Calu3 (cell line): ENCODE measurements around the gene CLBA1. TPM values are rescaled to one million over a fixed set of nuclear protein-coding genes. Genes with fewer than 3 reads are reported as not detected.

Experiments
- BruUV-seq: library from RNA; stranded (reverse); fragments of 400-500 nt; replicated peaks from 2 replicates; lab custom pipeline; 2021; lab: Mats Ljungman, UMichigan
- CTCF ChIA-PET: fragments of 300-600 bp; sonication (Branson Sonifier 250); formaldehyde crosslinking; loops from one replicate; lab custom pipeline; 2022; ENCODE audit warnings: antibody characterized with exemption; lab: Charles Lee
- DNase-seq: peaks from one replicate; pipeline ENCODE4 v3.0.0; 2022
- H3K27ac Mint-ChIP-seq: one replicate; pipeline ENCODE4 v1.8.0; 2022; ENCODE audit warnings: mixed read lengths; ENCODE audit not compliant: unreplicated experiment
- H3K27me3 Mint-ChIP-seq: one replicate; pipeline ENCODE4 v1.8.0; 2022; ENCODE audit warnings: mixed read lengths; ENCODE audit not compliant: unreplicated experiment
- H3K36me3 Mint-ChIP-seq: one replicate; pipeline ENCODE4 v1.8.0; 2022; ENCODE audit warnings: mild to moderate bottlenecking, moderate library complexity, mixed read lengths; ENCODE audit not compliant: insufficient read depth, unreplicated experiment
- H3K4me1 Mint-ChIP-seq: one replicate; pipeline ENCODE4 v1.8.0; 2022; ENCODE audit warnings: mild to moderate bottlenecking, low read depth, mixed read lengths; ENCODE audit not compliant: unreplicated experiment
- H3K4me3 Mint-ChIP-seq: one replicate; pipeline ENCODE4 v1.8.0; 2022; ENCODE audit warnings: mild to moderate bottlenecking, low read depth, moderate library complexity, mixed read lengths; ENCODE audit not compliant: unreplicated experiment
- H3K9me3 Mint-ChIP-seq: one replicate; pipeline ENCODE4 v1.8.0; 2022; ENCODE audit warnings: low read depth, mixed read lengths; ENCODE audit not compliant: unreplicated experiment
- intact Hi-C: fragments of 100-400 bp; cut with micrococcal nuclease; formaldehyde crosslinking; loops from one replicate; pipeline ENCODE4 v1.10.0; 2022; ENCODE audit not compliant: unreplicated experiment
- total RNA-seq: library from RNA; stranded (reverse); gene quantifications from 2 replicates; pipeline ENCODE4 v1.2.3, GENCODE V29; 2022
- TF ChIP-seq, protein P1 (sequence below): fragments of 200-600 bp; IDR thresholded peaks from one replicate; pipeline ENCODE4 v1.8.0; 2022; ENCODE audit warnings: antibody characterized with exemption; ENCODE audit not compliant: unreplicated experiment

The CLBA1 gene
- total RNA-seq, 1 experiment from 2014 or later = 12.8 TPM

GRCh38 chr14:104978746-104979691 lies 6.6 kb upstream of the CLBA1 start:
- DNase-seq = no peak
- peak overlapping the region; percentile 24 for H3K4me3 Mint-ChIP-seq
- BruUV-seq = no TSS peak
- intact Hi-C loops = loop anchor here (10.0 kb wide), 1 partner anchor 84 kb away; no protein-coding TSS in a partner anchor
- H3K9me3 Mint-ChIP-seq = no peaks in the 10 kb centered on the region
- CTCF ChIA-PET = interaction anchor here (0.7 kb wide), 1 partner anchor 91 kb away, joined by 4 read pairs; no protein-coding TSS in a partner anchor
- H3K36me3 Mint-ChIP-seq = peaks cover 32% of the 10 kb centered on the region
- no peaks in the 10 kb centered on the region for H3K27me3 Mint-ChIP-seq
- peaks cover 46% of the 10 kb centered on the region for H3K4me1 Mint-ChIP-seq
- TF ChIP-seq, protein P1, sequence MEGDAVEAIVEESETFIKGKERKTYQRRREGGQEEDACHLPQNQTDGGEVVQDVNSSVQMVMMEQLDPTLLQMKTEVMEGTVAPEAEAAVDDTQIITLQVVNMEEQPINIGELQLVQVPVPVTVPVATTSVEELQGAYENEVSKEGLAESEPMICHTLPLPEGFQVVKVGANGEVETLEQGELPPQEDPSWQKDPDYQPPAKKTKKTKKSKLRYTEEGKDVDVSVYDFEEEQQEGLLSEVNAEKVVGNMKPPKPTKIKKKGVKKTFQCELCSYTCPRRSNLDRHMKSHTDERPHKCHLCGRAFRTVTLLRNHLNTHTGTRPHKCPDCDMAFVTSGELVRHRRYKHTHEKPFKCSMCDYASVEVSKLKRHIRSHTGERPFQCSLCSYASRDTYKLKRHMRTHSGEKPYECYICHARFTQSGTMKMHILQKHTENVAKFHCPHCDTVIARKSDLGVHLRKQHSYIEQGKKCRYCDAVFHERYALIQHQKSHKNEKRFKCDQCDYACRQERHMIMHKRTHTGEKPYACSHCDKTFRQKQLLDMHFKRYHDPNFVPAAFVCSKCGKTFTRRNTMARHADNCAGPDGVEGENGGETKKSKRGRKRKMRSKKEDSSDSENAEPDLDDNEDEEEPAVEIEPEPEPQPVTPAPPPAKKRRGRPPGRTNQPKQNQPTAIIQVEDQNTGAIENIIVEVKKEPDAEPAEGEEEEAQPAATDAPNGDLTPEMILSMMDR = no peak
- H3K27ac Mint-ChIP-seq = peak overlapping the region; percentile 23

- peak overlapping the region; percentile 23 for H3K27ac Mint-ChIP-seq
- intact Hi-C loops = loop anchor here (10.0 kb wide), 1 partner anchor 85 kb away; no protein-coding TSS in a partner anchor
- no peaks in the 10 kb centered on the region for H3K27me3 Mint-ChIP-seq
- peaks cover 34% of the 10 kb centered on the region for H3K36me3 Mint-ChIP-seq
- CTCF ChIA-PET = no interaction called here
- no TSS peak for BruUV-seq
- peak overlapping the region; percentile 24 for H3K4me3 Mint-ChIP-seq
- no peaks in the 10 kb centered on the region for H3K9me3 Mint-ChIP-seq
- TF ChIP-seq, protein P1 = no peak
- peak; percentile 87 for DNase-seq
- peaks cover 46% of the 10 kb centered on the region for H3K4me1 Mint-ChIP-seq
Measured at GRCh38 chr14:104979758-104980610, 5.6 kb upstream of the CLBA1 start.

DNA sequence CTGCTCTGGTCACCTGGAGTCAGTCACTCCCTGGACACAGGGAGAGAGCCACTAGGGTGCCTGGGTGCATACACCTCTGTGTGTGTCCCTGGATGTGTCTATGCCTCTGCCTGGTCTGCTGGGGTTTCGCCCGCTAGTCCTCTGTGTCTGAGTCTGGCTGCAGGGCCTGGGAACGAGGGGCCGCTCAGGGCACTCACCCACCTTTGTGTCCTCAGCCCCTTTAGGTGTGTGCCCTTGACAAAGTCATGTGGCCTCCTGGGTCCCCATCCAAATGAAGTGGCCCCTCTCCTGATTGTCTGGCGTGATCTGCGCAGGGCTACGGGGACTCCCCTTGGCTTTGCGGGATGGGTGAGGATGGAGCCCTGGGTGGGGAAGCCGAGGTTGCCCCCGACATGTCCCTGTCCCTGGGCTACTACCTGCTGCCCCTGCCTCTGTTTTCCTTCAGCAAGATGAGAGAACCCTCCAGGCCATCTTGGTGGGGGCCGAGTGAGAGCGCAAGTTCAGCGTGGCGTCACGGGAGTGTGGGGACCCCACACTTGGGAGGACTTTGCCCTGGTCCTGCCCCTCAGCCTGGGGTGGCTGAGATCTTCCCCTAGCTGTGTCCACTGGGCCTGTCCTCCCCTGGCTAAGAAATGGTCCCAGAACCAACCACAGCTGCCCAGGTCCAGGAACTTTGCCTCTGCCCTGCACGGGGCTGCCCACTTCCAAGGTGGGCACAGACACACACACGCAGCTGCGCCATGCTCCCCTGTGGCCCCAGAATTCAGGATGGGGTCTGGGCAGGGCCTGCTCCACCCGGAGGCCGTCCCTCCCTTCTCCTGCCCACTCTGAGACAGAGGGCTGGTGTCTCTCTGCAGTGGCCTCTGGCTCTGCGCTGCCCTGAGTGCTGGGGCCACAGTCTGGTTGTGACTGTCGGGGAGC lies 4.7 kb upstream of the CLBA1 start:
- H3K36me3 Mint-ChIP-seq = peaks cover 43% of the 10 kb centered on the region
- peaks cover 44% of the 10 kb centered on the region for H3K4me1 Mint-ChIP-seq
- BruUV-seq = no TSS peak
- no peak overlapping the region for H3K27ac Mint-ChIP-seq
- TF ChIP-seq, protein P1 = no peak
- no peaks in the 10 kb centered on the region for H3K9me3 Mint-ChIP-seq
- DNase-seq = no peak
- intact Hi-C loops = no loop called here
- CTCF ChIA-PET = no interaction called here
- no peaks in the 10 kb centered on the region for H3K27me3 Mint-ChIP-seq
- no peak overlapping the region for H3K4me3 Mint-ChIP-seq
